HepG2 (cell line): Measurements from ENCODE around the gene CCR2. TPM values are rescaled to one million over a fixed set of nuclear protein-coding genes. Genes with fewer than 3 reads are reported as not detected.

Experiments
- ATAC-seq: fragments of 200-7000 bp; cut with Tn5 transposase; 3 replicates; pipeline ENCODE4 v1.9.1; 2020; ENCODE audit warnings: mild to moderate bottlenecking, moderate library complexity
- BruUV-seq: library from RNA; stranded (reverse); fragments of 400-500 nt; replicated peaks from 2 replicates; lab custom pipeline; 2021; lab: Mats Ljungman, UMichigan
- CTCF ChIA-PET: fragments of 300-600 bp; formaldehyde crosslinking; extraction: SDS; loops from one replicate; lab custom pipeline; 2021; ENCODE audit warnings: low total read pairs, inconsistent platforms, low intra/inter-chr PET ratio; lab: Yijun Ruan, JAX
- POLR2A ChIA-PET: fragments of 350-600 bp; sonication (Branson Sonifier 250); formaldehyde crosslinking; loops from one replicate; lab custom pipeline; 2020; ENCODE audit warnings: antibody characterized with exemption, inconsistent platforms; lab: Yijun Ruan, JAX
- DNase-seq: peaks from one replicate; pipeline ENCODE4 v3.0.0-alpha.2; 2015; ENCODE audit warnings: low spot score
- FAIRE-seq: peaks from 3 replicates; lab custom pipeline; 2011; peaks lifted over from hg19 to GRCh38; lab: Jason Lieb, UNC
- H2AFZ ChIP-seq: one replicate; pipeline ENCODE4 v1.6.1; 2011; ENCODE audit warnings: low read length, inconsistent platforms
- H3K27ac ChIP-seq: fragments of 300-600 bp; 3 replicates; pipeline ENCODE4 v1.8.0; 2011; ENCODE audit warnings: mixed run types, mild to moderate bottlenecking, mixed read lengths, low read length, inconsistent platforms; ENCODE audit not compliant: insufficient read depth; ENCODE audit errors: extremely low read length
- H3K27me3 ChIP-seq, 2 experiments: fragments of 200-600 bp in 1 of 2; 2 replicates in 1 of 2; 3 replicates in 1 of 2; pipeline versions ENCODE4 v1.6.0 to v1.8.0; 2011; ENCODE audit warnings: low read length in 2 of 2, mild to moderate bottlenecking in 2 of 2, moderate library complexity in 2 of 2, inconsistent platforms in 1 of 2; ENCODE audit not compliant: insufficient read depth in 2 of 2, control insufficient read depth in 1 of 2
- H3K36me3 ChIP-seq, 2 experiments: fragments of 200-600 bp in 1 of 2; replicated peaks in 1 of 2; 2 replicates in 1 of 2; 3 replicates in 1 of 2; pipeline versions ENCODE4 v1.5.1 to v1.8.0; 2011; ENCODE audit warnings: low read length in 2 of 2, inconsistent platforms in 1 of 2; ENCODE audit not compliant: insufficient read depth in 2 of 2, control insufficient read depth in 1 of 2
- H3K4me1 ChIP-seq: 2 replicates; pipeline ENCODE4 v1.5.1; 2012; ENCODE audit warnings: low read length, inconsistent platforms; ENCODE audit not compliant: insufficient read depth
- H3K4me2 ChIP-seq: 2 replicates; pipeline ENCODE4 v1.6.0; 2011; ENCODE audit warnings: low read depth, low read length, inconsistent platforms
- H3K4me3 ChIP-seq, 3 experiments: fragments of 200-600 bp in 1 of 3; sonication (generic), shearing (Covaris generic) in 1 of 3; replicated peaks in 1 of 3; 2 replicates each; pipeline ENCODE4 v1.5.1; 2011 to 2016; ENCODE audit warnings: low read length in 3 of 3, inconsistent platforms in 2 of 3, low read depth in 2 of 3, mild to moderate bottlenecking in 2 of 3, control low read depth in 1 of 3, mixed read lengths in 1 of 3; ENCODE audit not compliant: insufficient read depth in 1 of 3
- H3K79me2 ChIP-seq: one replicate; pipeline ENCODE4 v1.6.1; 2011; ENCODE audit warnings: low read length, inconsistent platforms; ENCODE audit not compliant: insufficient read depth
- H3K9ac ChIP-seq: 2 replicates; pipeline ENCODE4 v1.6.0; 2011; ENCODE audit warnings: mild to moderate bottlenecking, low read depth, low read length, inconsistent platforms; ENCODE audit not compliant: insufficient read depth
- H3K9me3 ChIP-seq: 2 replicates; pipeline ENCODE4 v1.5.1; 2012; ENCODE audit warnings: mild to moderate bottlenecking, low read length
- H4K20me1 ChIP-seq: 2 replicates; pipeline ENCODE4 v1.6.0; 2011; ENCODE audit warnings: inconsistent platforms, mild to moderate bottlenecking, low read length, moderate library complexity; ENCODE audit not compliant: insufficient read depth
- HMG20B ChIP-seq: conservative IDR thresholded peaks from 2 replicates; pipeline ENCODE4 v1.6.1; 2016; ENCODE audit warnings: missing genetic modification reagents, missing compliant biosample characterization
- NFIB ChIP-seq: sonication (generic); formaldehyde crosslinking; IDR thresholded peaks from 2 replicates; pipeline ENCODE4 v1.9.0; 2021; ENCODE audit warnings: missing genetic modification reagents, mild to moderate bottlenecking, borderline replicate concordance
- ONECUT2 ChIP-seq: sonication (generic); formaldehyde crosslinking; IDR thresholded peaks from 2 replicates; pipeline ENCODE4 v1.4.0; 2020; ENCODE audit warnings: missing genetic modification reagents
- ZSCAN30 ChIP-seq: sonication (generic); formaldehyde crosslinking; IDR thresholded peaks from 2 replicates; pipeline ENCODE4 v1.5.0; 2020; ENCODE audit warnings: mild to moderate bottlenecking, missing genetic modification reagents
- WGBS: methylation state at CpG from one replicate; pipeline ENCODE4 v1.1.6; 2017; ENCODE audit warnings: low lambda C conversion rate; 5-methylcytosine and 5-hydroxymethylcytosine counted together
- in situ Hi-C: cut with HindIII; loops from 2 replicates; pipeline ENCODE4 v1.10.0; 2017; ENCODE audit warnings: low pct_unique_long_range_greater_than_20kb; ENCODE audit not compliant: extremely low pct_ligation_motif_present
- intact Hi-C: fragments of 100-400 bp; cut with micrococcal nuclease; formaldehyde crosslinking; loops from one replicate; pipeline ENCODE4 v1.10.0; 2022; ENCODE audit not compliant: unreplicated experiment
- polyA plus RNA-seq, 8 experiments: library from polyadenylated mRNA; depleted of rRNA in 3 of 8; stranded (reverse) in 7 of 8; unstranded in 1 of 8; fragments of >200 nt; fragmentation: Illumina TruSeq in 4 of 8; extraction: Trizol in 4 of 8; gene quantifications; 2 replicates each; pipeline versions ENCODE4 v1.2.1 to v1.2.3, GENCODE V29; 2011 to 2016; ENCODE audit warnings: low read depth in 4 of 8, missing spikeins in 1 of 8, mixed read lengths in 1 of 8; ENCODE audit not compliant: insufficient read depth in 1 of 8
- total RNA-seq, 5 experiments: library from RNA; depleted of rRNA; stranded (reverse); fragments of >200 nt; fragmentation: Illumina TruSeq; extraction: Trizol; gene quantifications; 2 replicates each; pipeline ENCODE4 v1.2.3, GENCODE V29; 2016; ENCODE audit warnings: low read depth in 1 of 5
- TF ChIP-seq, protein P1 (sequence below): sonication (generic); formaldehyde crosslinking; IDR thresholded peaks from 2 replicates; pipeline ENCODE4 v1.8.1; 2023; ENCODE audit warnings: mild to moderate bottlenecking, inconsistent platforms, moderate library complexity, missing genetic modification reagents, borderline replicate concordance

CCR2 gene
- total and polyA plus RNA-seq, 2 of the 13 experiments (the other 11 are each of a cell fraction or from before 2014, with no cell fraction given): not detected

DNA sequence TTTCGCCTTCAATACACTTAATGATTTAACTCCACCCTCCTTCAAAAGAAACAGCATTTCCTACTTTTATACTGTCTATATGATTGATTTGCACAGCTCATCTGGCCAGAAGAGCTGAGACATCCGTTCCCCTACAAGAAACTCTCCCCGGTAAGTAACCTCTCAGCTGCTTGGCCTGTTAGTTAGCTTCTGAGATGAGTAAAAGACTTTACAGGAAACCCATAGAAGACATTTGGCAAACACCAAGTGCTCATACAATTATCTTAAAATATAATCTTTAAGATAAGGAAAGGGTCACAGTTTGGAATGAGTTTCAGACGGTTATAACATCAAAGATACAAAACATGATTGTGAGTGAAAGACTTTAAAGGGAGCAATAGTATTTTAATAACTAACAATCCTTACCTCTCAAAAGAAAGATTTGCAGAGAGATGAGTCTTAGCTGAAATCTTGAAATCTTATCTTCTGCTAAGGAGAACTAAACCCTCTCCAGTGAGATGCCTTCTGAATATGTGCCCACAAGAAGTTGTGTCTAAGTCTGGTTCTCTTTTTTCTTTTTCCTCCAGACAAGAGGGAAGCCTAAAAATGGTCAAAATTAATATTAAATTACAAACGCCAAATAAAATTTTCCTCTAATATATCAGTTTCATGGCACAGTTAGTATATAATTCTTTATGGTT is 17.1 kb downstream of the CCR2 start, which contains the start of gene CCR5:
Gene CCR5 (plus strand): TSS at position 108 of the 680 bp plus-strand sequence. CDS start 1,957 bp downstream, outside the sequence.
- no TSS peak for BruUV-seq
- no peaks in the 10 kb centered on the region for H3K79me2 ChIP-seq
- H3K27ac ChIP-seq: no peak within 1 kb of the TSS
- H3K27me3 ChIP-seq: peaks cover 2 to 12% of the 10 kb centered on the region in 2 experiments; a peak in 3 of 5 replicates
- no peaks in the 10 kb centered on the region for H3K9me3 ChIP-seq
- intact Hi-C loops: no loop called here
- no peak within 1 kb of the TSS for H3K4me3 ChIP-seq
- FAIRE-seq: no peak
- POLR2A ChIA-PET: no interaction called here
- no peaks in the 10 kb centered on the region for H4K20me1 ChIP-seq
- no peaks in the 10 kb centered on the region for H3K36me3 ChIP-seq
- no peak for TF ChIP-seq NFIB
- no peak for TF ChIP-seq ZSCAN30 (CRISPR knock-in tag)
- no peak for TF ChIP-seq ONECUT2
- TF ChIP-seq, protein P1, sequence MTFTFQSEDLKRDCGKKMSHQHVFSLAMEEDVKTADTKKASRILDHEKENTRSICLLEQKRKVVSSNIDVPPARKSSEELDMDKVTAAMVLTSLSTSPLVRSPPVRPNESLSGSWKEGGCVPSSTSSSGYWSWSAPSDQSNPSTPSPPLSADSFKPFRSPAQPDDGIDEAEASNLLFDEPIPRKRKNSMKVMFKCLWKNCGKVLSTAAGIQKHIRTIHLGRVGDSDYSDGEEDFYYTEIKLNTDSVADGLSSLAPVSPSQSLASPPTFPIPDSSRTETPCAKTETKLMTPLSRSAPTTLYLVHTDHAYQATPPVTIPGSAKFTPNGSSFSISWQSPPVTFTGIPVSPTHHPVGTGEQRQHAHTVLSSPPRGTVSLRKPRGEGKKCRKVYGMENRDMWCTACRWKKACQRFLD (CRISPR knock-in tag): no peak
- TF ChIP-seq HMG20B (CRISPR knock-in tag): no peak
- in situ Hi-C loops: no loop called here
- no peak for ATAC-seq
- H2AFZ ChIP-seq: no peak within 1 kb of the TSS
- no peak for DNase-seq
- no peak within 1 kb of the TSS for H3K4me2 ChIP-seq
- CTCF ChIA-PET: no interaction called here
- WGBS: under 1% methylated on average over 5 of the region's 5 CpGs
- H3K4me1 ChIP-seq: peaks cover 13% of the 10 kb centered on the region
- no peak within 1 kb of the TSS for H3K9ac ChIP-seq
